A673 (cell line): Measurements from ENCODE around the gene PRR5L. TPM values are rescaled to one million over a fixed set of nuclear protein-coding genes. Genes with fewer than 3 reads are reported as not detected.

ENCODE experiments used
- BruUV-seq: library from RNA; stranded (reverse); fragments of 400-500 nt; replicated peaks from 2 replicates; lab custom pipeline; 2021; lab: Mats Ljungman, UMichigan
- CTCF ChIA-PET: fragments of 300-600 bp; sonication (Branson Sonifier 250); formaldehyde crosslinking; loops from one replicate; lab custom pipeline; 2022; ENCODE audit warnings: antibody characterized with exemption; lab: Charles Lee
- POLR2A ChIA-PET: fragments of 300-600 bp; sonication (Branson Sonifier 250); formaldehyde crosslinking; loops from one replicate; lab custom pipeline; 2022; ENCODE audit warnings: antibody characterized with exemption; ENCODE audit not compliant: low non-redundant PET; lab: Charles Lee
- DNase-seq: peaks from one replicate; pipeline ENCODE4 v3.0.0-alpha.2; 2015; ENCODE audit warnings: low spot score
- H3K27ac ChIP-seq: fragments of 200-600 bp; sonication (generic); 2 replicates; pipeline ENCODE4 v1.5.1; 2016; ENCODE audit warnings: mixed run types, low read depth, mild to moderate bottlenecking, mixed read lengths, antibody characterized with exemption, low read length; ENCODE audit not compliant: poor library complexity, severe bottlenecking
- H3K27me3 ChIP-seq: fragments of 200-600 bp; sonication (generic); replicated peaks from 2 replicates; pipeline ENCODE4 v1.6.1; 2017; ENCODE audit warnings: mixed run types, low read depth, mild to moderate bottlenecking, mixed read lengths, antibody characterized with exemption, low read length; ENCODE audit not compliant: insufficient read depth, poor library complexity
- H3K36me3 ChIP-seq: fragments of 200-600 bp; sonication (generic); 2 replicates; pipeline ENCODE4 v1.6.1; 2016; ENCODE audit warnings: mixed run types, mild to moderate bottlenecking, mixed read lengths, antibody characterized with exemption, low read length; ENCODE audit not compliant: insufficient read depth, poor library complexity, severe bottlenecking
- H3K4me1 ChIP-seq: fragments of 200-600 bp; sonication (generic); 2 replicates; pipeline ENCODE4 v1.6.1; 2017; ENCODE audit warnings: mixed run types, mild to moderate bottlenecking, mixed read lengths, antibody characterized with exemption, low read length; ENCODE audit not compliant: insufficient read depth, poor library complexity, severe bottlenecking
- H3K4me3 ChIP-seq: fragments of 200-600 bp; sonication (generic); 2 replicates; pipeline ENCODE4 v1.5.1; 2016; ENCODE audit warnings: low read depth, mixed run types, mild to moderate bottlenecking, mixed read lengths, low read length; ENCODE audit not compliant: poor library complexity, severe bottlenecking
- H3K9me3 ChIP-seq: fragments of 200-600 bp; sonication (generic); 2 replicates; pipeline ENCODE4 v1.6.1; 2016; ENCODE audit warnings: mixed run types, low read depth, mild to moderate bottlenecking, mixed read lengths, antibody characterized with exemption, low read length; ENCODE audit not compliant: poor library complexity, severe bottlenecking
- EZH2 ChIP-seq: fragments of 200-600 bp; sonication (generic); IDR thresholded peaks from 2 replicates; pipeline ENCODE4 v1.6.1; 2017; ENCODE audit warnings: borderline replicate concordance, low read depth, mild to moderate bottlenecking, mixed read lengths, antibody characterized with exemption, low read length; ENCODE audit not compliant: poor library complexity, severe bottlenecking
- intact Hi-C: fragments of 100-400 bp; cut with micrococcal nuclease; formaldehyde crosslinking; loops from one replicate; pipeline ENCODE4 v1.10.0; 2022; ENCODE audit not compliant: unreplicated experiment
- total RNA-seq: library from RNA; stranded (reverse); gene quantifications from 2 replicates; pipeline ENCODE4 v1.2.3, GENCODE V29; 2021
- TF ChIP-seq, protein P1 (sequence below): fragments of 300-800, 200-600 bp; sonication (generic); conservative IDR thresholded peaks from 2 replicates; pipeline ENCODE4 v1.5.1; 2017; ENCODE audit warnings: low read depth, mild to moderate bottlenecking, antibody characterized with exemption, low read length, moderate library complexity, mixed read lengths

The PRR5L gene
- total RNA-seq, 1 experiment from 2014 or later: 102 TPM

DNA sequence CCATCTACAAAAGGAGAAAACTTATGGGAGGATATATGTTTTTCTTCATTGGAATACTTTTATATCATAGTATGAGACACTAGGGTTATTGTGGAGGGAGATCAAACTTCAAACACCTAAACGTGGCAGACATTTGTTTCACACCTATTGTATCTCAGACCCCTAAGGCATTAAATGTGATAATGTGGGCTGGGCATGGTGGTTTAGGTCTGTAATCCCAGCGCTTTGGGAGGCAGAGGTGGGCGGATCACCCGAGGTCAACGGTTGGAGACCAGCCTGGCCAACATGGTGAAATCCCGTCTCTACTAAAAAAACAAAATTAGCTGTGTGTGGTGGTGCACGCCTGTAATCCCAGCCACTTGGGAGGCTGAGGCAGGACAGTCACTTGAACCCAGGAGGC is 75.5 kb downstream of the PRR5L start:
- intact Hi-C loops: loop anchor here (5.0 to 10.0 kb wide), 4 partner anchors 64 to 757 kb away; partner anchors contain the start of gene FJX1
- no TSS peak for BruUV-seq
- Histone ChIP-seq H3K4me3 (no peak overlapping the region), H3K36me3 (no peaks in the 10 kb centered on the region), H3K27ac (no peak overlapping the region), H3K4me1 (peaks cover 45% of the 10 kb centered on the region), H3K27me3 (no peaks in the 10 kb centered on the region), H3K9me3 (no peaks in the 10 kb centered on the region)
- no peak for DNase-seq
- TF ChIP-seq EZH2: no peak
- TF ChIP-seq, protein P1, sequence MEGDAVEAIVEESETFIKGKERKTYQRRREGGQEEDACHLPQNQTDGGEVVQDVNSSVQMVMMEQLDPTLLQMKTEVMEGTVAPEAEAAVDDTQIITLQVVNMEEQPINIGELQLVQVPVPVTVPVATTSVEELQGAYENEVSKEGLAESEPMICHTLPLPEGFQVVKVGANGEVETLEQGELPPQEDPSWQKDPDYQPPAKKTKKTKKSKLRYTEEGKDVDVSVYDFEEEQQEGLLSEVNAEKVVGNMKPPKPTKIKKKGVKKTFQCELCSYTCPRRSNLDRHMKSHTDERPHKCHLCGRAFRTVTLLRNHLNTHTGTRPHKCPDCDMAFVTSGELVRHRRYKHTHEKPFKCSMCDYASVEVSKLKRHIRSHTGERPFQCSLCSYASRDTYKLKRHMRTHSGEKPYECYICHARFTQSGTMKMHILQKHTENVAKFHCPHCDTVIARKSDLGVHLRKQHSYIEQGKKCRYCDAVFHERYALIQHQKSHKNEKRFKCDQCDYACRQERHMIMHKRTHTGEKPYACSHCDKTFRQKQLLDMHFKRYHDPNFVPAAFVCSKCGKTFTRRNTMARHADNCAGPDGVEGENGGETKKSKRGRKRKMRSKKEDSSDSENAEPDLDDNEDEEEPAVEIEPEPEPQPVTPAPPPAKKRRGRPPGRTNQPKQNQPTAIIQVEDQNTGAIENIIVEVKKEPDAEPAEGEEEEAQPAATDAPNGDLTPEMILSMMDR: no peak
- ChIA-PET CTCF (interaction anchor here (1.2 kb wide), 1 partner anchor 64 kb away, joined by 4 read pairs; no protein-coding TSS in a partner anchor), POLR2A (interaction anchor here (0.7 kb wide), 1 partner anchor 151 kb away, joined by 3 read pairs; no protein-coding TSS in a partner anchor)

DNA sequence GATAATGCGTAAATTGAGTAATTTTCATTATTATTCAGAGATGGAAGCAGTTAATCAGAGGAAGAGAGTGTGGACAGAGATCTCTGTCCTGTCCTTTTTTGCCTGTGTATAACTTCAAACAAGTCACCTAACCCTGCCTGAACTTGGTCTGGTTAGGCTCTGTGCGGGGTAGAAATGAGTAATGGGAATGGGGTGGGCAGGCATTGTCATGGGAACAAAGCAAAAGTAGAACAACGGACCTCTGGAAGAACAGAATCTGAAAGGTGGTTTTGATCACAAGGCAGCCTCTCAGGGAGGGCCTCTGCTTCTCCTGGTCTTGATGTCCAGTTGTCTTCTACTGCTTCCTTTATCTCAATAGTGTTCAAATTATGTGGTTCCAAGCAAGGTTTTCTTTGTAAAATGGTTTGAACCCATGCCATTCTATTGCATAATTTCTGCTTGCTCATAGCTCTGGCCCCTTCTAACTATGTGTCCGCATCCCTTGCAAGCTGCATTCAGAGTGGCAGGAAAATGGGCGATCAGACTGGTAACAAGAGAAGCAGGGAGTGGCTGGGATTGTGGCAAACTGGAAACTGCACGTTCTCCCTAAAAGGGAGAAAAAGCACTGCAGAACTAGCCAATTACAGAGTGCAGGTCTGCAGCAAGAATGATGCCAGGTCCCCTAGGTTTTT is 76.1 kb downstream of the PRR5L start:
- ChIA-PET POLR2A (no interaction called here), CTCF (interaction anchor here (1.2 kb wide), 1 partner anchor 65 kb away, joined by 4 read pairs; no protein-coding TSS in a partner anchor)
- intact Hi-C loops: loop anchor here (5.0 to 10.0 kb wide), 4 partner anchors 65 to 757 kb away; partner anchors contain the start of gene FJX1
- Histone ChIP-seq H3K27ac (peak overlapping the region; percentile 85), H3K4me3 (no peak overlapping the region), H3K4me1 (peaks cover 39% of the 10 kb centered on the region), H3K36me3 (no peaks in the 10 kb centered on the region), H3K9me3 (no peaks in the 10 kb centered on the region), H3K27me3 (no peaks in the 10 kb centered on the region)
- no TSS peak for BruUV-seq
- TF ChIP-seq, protein P1: no peak
- no peak for TF ChIP-seq EZH2
- DNase-seq: peak; percentile 73

DNA sequence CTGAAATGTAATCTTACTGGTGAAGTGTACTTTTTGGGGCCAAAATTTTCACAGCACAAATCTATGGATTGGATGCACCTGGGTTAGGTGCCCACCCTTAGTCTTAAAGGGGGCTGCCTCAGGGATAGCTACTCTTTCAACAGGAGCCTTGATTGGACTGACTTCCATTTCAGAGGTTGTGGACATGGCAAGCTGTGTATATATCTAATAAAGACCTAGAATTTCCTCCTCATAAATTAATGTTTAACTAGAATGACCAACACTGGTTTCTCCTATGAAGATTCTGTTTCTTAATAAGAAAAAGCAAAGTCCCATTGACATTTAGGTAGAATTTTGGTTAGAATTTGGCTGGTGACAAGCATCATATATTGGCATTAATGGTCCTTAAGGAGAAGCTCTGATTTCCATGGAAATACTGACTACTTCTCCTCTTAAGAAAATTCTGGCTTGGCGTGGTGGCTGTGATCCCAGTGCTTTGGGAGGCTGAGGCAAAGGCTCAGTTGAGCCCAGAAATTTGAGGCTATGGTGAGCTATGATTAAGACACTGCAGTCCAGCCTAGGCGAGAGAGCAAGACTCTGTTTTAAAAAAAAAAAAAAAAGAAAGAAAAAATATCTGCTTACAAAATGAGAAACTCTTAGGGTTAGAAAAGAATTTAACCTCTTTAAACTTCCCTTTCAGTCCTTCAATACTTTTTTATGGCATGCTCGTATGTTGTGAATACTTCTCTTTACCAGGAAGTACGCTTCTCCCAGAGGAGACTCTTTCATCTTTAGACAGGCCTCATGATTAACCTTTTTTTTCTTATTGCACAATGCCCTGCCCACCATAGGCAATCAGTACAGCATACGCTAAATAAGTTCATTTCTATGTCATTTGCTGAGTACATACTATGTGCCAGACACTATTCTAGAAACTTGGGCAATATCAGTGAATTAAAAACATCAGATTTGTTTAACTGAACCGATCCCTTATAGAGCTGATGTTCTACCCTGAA is 77.2 kb downstream of the PRR5L start:
- Histone ChIP-seq H3K9me3 (no peaks in the 10 kb centered on the region), H3K36me3 (no peaks in the 10 kb centered on the region), H3K27me3 (no peaks in the 10 kb centered on the region), H3K27ac (peak overlapping the region; percentile 85), H3K4me3 (no peak overlapping the region), H3K4me1 (peaks cover 48% of the 10 kb centered on the region)
- ChIA-PET POLR2A (interaction anchor here (0.6 to 0.7 kb wide), 4 partner anchors 15 to 689 kb away, joined by 3 to 8 read pairs (median 6); no protein-coding TSS in a partner anchor), CTCF (interaction anchor here (0.6 to 2.0 kb wide), 4 partner anchors 106 to 372 kb away, joined by 4 to 6 read pairs (median 4); no protein-coding TSS in a partner anchor)
- no TSS peak for BruUV-seq
- peak; percentile 98 for DNase-seq
- TF ChIP-seq EZH2: no peak
- TF ChIP-seq, protein P1: no peak
- intact Hi-C loops: loop anchor here (1.0 to 10.0 kb wide), 6 partner anchors 66 to 905 kb away; partner anchors contain the start of gene FJX1
